Measurements from ENCODE around the gene IL31RA. TPM values are rescaled to one million over a fixed set of nuclear protein-coding genes. Genes with fewer than 3 reads are reported as not detected.

The IL31RA gene
- total and polyA plus RNA-seq, 7 experiments from 2014 or later = 0.39 to 1.5 TPM; not detected in 5

DNA sequence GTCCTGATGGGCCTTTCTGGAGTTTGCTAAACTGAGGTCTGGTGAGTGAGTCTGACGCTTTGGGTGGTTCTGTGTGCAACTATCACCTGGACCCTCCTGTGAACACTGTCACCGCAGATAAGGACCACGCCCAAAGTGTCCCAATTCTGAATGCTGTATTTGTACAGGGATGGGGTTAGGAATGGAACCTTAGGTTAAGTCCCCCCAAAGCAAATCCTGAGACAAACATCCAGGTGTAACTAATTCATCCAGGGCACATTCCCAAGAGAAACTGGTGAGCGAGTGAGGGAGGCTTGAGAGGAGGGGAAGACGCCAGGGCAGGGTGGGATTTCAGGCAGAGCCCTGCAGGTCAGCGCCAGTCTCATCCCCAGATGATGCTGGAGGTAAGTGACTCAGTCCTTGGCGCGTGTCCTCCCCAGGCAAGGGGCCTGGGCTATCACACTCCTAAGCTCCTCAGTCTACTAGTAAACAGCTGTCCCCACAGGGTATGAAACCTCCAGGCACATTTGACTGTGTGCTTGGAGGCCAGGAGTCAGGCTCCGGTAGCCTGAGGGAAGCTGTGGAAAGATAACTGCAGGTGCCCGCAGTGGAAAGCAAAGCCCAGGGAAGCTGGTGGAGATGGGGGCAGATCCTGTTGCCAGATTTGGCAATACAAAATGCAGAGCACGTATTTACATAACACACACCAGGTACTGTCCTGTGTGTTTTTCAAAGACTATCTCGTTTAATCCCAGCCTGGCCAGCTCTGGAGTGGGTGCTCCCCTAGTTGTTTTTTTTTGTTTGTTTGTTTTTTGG lies 76.9 kb downstream of the IL31RA start:
- Histone ChIP-seq H3K27ac (ENCODE audit: low read depth, low read length) (no peak overlapping the region), H3K9me3 (ENCODE audit: control insufficient read depth in 2 of 3, low read length in 3 of 3) (no peaks in the 10 kb centered on the region), H3K4me3 (ENCODE audit: low read length) (no peak overlapping the region), H3K36me3 (ENCODE audit: control insufficient read depth in 2 of 3, insufficient read depth in 3 of 3, low read length in 3 of 3) (no peaks in the 10 kb centered on the region), H3K27me3 (ENCODE audit: control insufficient read depth in 2 of 2, insufficient read depth in 2 of 2, low read length in 2 of 2) (no peaks in the 10 kb centered on the region), H3K4me1 (ENCODE audit: control insufficient read depth in 2 of 2, insufficient read depth in 2 of 2, low read length in 2 of 2) (peaks cover 7 to 9% of the 10 kb centered on the region in 2 donors)
- H3K36me3 Mint-ChIP-seq = no peaks in the 10 kb centered on the region
- POLR2A ChIA-PET = interaction anchor here (0.5 kb wide), 1 partner anchor 971 kb away, joined by 3 read pairs; no protein-coding TSS in a partner anchor
- DNase-seq (no peak), ATAC-seq (no peak)
- no peak overlapping the region for H3K4me3 Mint-ChIP-seq
- H3K27ac Mint-ChIP-seq = no peak overlapping the region
- H3K9me3 Mint-ChIP-seq = peaks cover 0 to 6% (median 0%) of the 10 kb centered on the region in 11 donors
- intact Hi-C loops (cut with micrococcal nuclease) = no loop called here
- CTCF ChIA-PET = no interaction called here
- H3K27me3 Mint-ChIP-seq = no peaks in the 10 kb centered on the region
- H3K4me1 Mint-ChIP-seq = peaks cover 9 to 16% (median 10%) of the 10 kb centered on the region in 7 donors

GRCh38 chr5:55929020-55929799 lies 78.1 kb downstream of the IL31RA start:
- H3K9me3 Mint-ChIP-seq = peaks cover 0 to 4% (median 0%) of the 10 kb centered on the region in 11 donors
- Histone ChIP-seq H3K9me3 (ENCODE audit: control insufficient read depth in 2 of 3, low read length in 3 of 3) (no peaks in the 10 kb centered on the region), H3K4me1 (ENCODE audit: control insufficient read depth in 2 of 2, insufficient read depth in 2 of 2, low read length in 2 of 2) (no peaks in the 10 kb centered on the region), H3K4me3 (ENCODE audit: low read length) (no peak overlapping the region), H3K36me3 (ENCODE audit: control insufficient read depth in 2 of 3, insufficient read depth in 3 of 3, low read length in 3 of 3) (no peaks in the 10 kb centered on the region), H3K27me3 (ENCODE audit: control insufficient read depth in 2 of 2, insufficient read depth in 2 of 2, low read length in 2 of 2) (no peaks in the 10 kb centered on the region), H3K27ac (ENCODE audit: low read depth, low read length) (no peak overlapping the region)
- H3K27ac Mint-ChIP-seq = no peak overlapping the region
- peaks cover 0 to 2% (median 0%) of the 10 kb centered on the region in 5 donors for H3K36me3 Mint-ChIP-seq
- no peaks in the 10 kb centered on the region for H3K27me3 Mint-ChIP-seq
- CTCF ChIA-PET = no interaction called here
- DNase-seq (no peak), ATAC-seq (no peak)
- H3K4me3 Mint-ChIP-seq = no peak overlapping the region
- intact Hi-C loops (cut with micrococcal nuclease) = no loop called here
- POLR2A ChIA-PET = no interaction called here
- peaks cover 0 to 6% (median 0%) of the 10 kb centered on the region in 7 donors for H3K4me1 Mint-ChIP-seq

DNA sequence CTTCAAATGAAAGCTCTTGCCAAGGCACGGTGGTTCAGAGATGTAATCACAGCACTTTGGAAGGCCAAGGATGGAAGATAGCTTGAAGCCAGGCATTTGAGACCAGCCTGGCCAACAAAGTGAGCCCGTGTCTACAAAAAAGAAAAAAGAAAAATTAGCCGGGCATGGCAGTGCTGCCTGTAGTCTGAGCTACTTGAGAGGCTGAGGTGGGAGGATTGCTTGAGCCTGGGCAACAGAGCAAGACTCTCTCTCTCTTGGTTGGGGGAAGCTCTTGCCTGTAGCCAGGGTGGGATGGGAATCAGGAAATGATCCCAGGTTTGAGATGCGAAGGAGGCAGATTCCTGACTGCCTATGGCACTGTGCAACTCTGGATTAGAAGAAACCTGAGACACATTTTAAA lies 81.5 kb downstream of the IL31RA start:
- Histone ChIP-seq H3K4me1 (ENCODE audit: control insufficient read depth in 2 of 2, insufficient read depth in 2 of 2, low read length in 2 of 2) (no peaks in the 10 kb centered on the region), H3K36me3 (ENCODE audit: control insufficient read depth in 2 of 3, insufficient read depth in 3 of 3, low read length in 3 of 3) (no peaks in the 10 kb centered on the region), H3K27ac (ENCODE audit: low read depth, low read length) (no peak overlapping the region), H3K27me3 (ENCODE audit: control insufficient read depth in 2 of 2, insufficient read depth in 2 of 2, low read length in 2 of 2) (no peaks in the 10 kb centered on the region), H3K9me3 (ENCODE audit: control insufficient read depth in 2 of 3, low read length in 3 of 3) (no peaks in the 10 kb centered on the region), H3K4me3 (ENCODE audit: low read length) (no peak overlapping the region)
- H3K27ac Mint-ChIP-seq = peak overlapping the region in 5 of 9 donors; percentile 50 to 77 (median 64)
- H3K27me3 Mint-ChIP-seq = no peaks in the 10 kb centered on the region
- ChIA-PET CTCF (interaction anchor here (0.5 to 1.1 kb wide), 4 partner anchors 30 to 1566 kb away, joined by 3 to 6 read pairs (median 4); no protein-coding TSS in a partner anchor), POLR2A (interaction anchor here (1.5 kb wide), 1 partner anchor 9 kb away, joined by 4 read pairs; no protein-coding TSS in a partner anchor)
- H3K36me3 Mint-ChIP-seq = peaks cover 0 to 5% (median 1%) of the 10 kb centered on the region in 5 donors
- peaks cover 0 to 4% (median 0%) of the 10 kb centered on the region in 11 donors for H3K9me3 Mint-ChIP-seq
- peaks cover 0 to 18% (median 11%) of the 10 kb centered on the region in 7 donors for H3K4me1 Mint-ChIP-seq
- H3K4me3 Mint-ChIP-seq = no peak overlapping the region
- ATAC-seq = no peak
- intact Hi-C loops (cut with micrococcal nuclease) = loop anchor here (10.0 kb wide), 2 partner anchors 542 to 608 kb away; no protein-coding TSS in a partner anchor
- DNase-seq = no peak

DNA sequence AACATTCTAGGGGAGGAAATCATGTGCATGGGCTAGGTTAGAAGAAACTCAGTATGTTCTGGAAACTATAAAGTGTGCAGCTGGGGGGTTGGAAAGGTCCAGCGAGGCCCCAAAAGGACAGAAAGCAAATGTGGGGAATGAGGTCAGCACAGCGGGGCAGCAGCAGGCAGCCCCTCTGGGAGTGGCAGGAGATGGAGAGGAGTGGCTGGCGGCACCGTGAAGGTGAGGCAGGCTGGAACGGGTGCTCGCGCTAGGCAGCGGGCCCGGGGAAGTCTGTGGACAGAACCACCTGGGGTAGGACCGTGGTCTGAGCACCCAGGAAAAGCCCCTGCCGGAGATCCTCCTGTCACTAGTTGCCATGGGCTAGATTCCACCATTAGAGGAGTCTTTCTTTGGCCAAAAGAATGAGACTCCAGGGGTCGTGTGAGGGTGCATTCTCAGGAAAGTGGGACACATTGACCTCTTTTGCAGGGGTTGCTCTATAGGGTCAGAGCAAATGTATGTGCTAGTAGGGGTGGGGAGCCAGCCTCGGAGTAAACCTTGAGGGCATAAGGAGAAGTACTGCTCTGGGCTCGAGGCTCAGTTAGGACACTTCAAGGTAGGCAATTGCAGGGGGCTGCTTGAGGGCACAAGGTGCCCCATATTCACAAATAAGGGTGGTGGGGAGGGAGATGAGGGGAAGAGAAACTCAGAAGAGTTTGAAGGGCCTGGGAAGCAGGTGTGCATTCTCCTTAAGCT lies 82.4 kb downstream of the IL31RA start:
- Histone ChIP-seq H3K4me3 (ENCODE audit: low read length) (no peak overlapping the region), H3K36me3 (ENCODE audit: control insufficient read depth in 2 of 3, insufficient read depth in 3 of 3, low read length in 3 of 3) (no peaks in the 10 kb centered on the region), H3K4me1 (ENCODE audit: control insufficient read depth in 2 of 2, insufficient read depth in 2 of 2, low read length in 2 of 2) (no peaks in the 10 kb centered on the region), H3K27me3 (ENCODE audit: control insufficient read depth in 2 of 2, insufficient read depth in 2 of 2, low read length in 2 of 2) (no peaks in the 10 kb centered on the region), H3K27ac (ENCODE audit: low read depth, low read length) (no peak overlapping the region), H3K9me3 (ENCODE audit: control insufficient read depth in 2 of 3, low read length in 3 of 3) (no peaks in the 10 kb centered on the region)
- peak overlapping the region in 8 of 9 donors; percentile 28 to 77 (median 66) for H3K27ac Mint-ChIP-seq
- peaks cover 0 to 4% (median 0%) of the 10 kb centered on the region in 11 donors for H3K9me3 Mint-ChIP-seq
- peaks cover 0 to 25% (median 17%) of the 10 kb centered on the region in 7 donors for H3K4me1 Mint-ChIP-seq
- ChIA-PET CTCF (interaction anchor here (1.1 to 1.4 kb wide), 3 partner anchors 37 to 336 kb away, joined by 3 to 4 read pairs (median 3); no protein-coding TSS in a partner anchor), POLR2A (no interaction called here)
- H3K27me3 Mint-ChIP-seq = no peaks in the 10 kb centered on the region
- H3K4me3 Mint-ChIP-seq = peak overlapping the region in 2 of 10 donors; percentile 47 to 48
- H3K36me3 Mint-ChIP-seq = peaks cover 0 to 10% (median 6%) of the 10 kb centered on the region in 5 donors
- no peak for ATAC-seq
- no peak for DNase-seq
- intact Hi-C loops (cut with micrococcal nuclease) = loop anchor here (10.0 kb wide), 2 partner anchors 541 to 609 kb away; no protein-coding TSS in a partner anchor

DNA sequence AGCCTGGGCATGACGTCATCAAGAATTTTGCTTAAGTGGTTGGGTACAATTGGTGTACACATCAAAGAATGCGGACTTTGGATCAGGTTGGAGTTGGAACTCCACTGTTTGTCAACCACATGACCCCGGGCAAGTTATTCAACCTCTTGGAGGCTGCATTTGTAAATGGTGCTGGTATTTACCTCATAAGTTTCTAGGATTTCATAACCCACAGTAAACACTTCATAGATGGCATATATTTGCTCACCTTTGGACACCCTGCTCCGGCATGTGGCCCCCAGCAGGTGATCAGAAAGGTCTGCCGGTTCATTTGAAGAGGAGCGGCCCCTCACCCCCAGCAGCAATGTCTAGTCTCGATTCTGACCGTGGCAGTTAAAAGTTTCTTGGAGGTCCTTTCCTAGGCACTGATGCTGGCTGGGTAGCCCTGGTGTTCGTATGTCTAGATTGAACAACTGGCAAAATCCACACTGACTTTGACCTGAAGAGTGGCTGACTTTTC lies 83.0 kb downstream of the IL31RA start:
- CTCF ChIA-PET = interaction anchor here (1.2 to 4.4 kb wide), 3 partner anchors 37 to 335 kb away, joined by 3 to 56 read pairs (median 4); no protein-coding TSS in a partner anchor
- intact Hi-C loops (cut with micrococcal nuclease) = loop anchor here (10.0 kb wide), 2 partner anchors 541 to 609 kb away; no protein-coding TSS in a partner anchor

More for the DNA sequence above, 83.0 kb downstream of the IL31RA start:
- no peaks in the 10 kb centered on the region for H3K27me3 Mint-ChIP-seq
- no peak overlapping the region for H3K4me3 ChIP-seq (ENCODE audit: low read length)
- DNase-seq (peak in 1 of 9 donors; percentile 20), ATAC-seq (no peak)
- no peak overlapping the region for H3K27ac ChIP-seq (ENCODE audit: low read depth, low read length)
- no peaks in the 10 kb centered on the region for H3K9me3 ChIP-seq (ENCODE audit: control insufficient read depth in 2 of 3, low read length in 3 of 3)
- no peaks in the 10 kb centered on the region for H3K27me3 ChIP-seq (ENCODE audit: control insufficient read depth in 2 of 2, insufficient read depth in 2 of 2, low read length in 2 of 2)
- peak overlapping the region in 1 of 10 donors; percentile 47 for H3K4me3 Mint-ChIP-seq
- peak overlapping the region in 5 of 9 donors; percentile 33 to 76 (median 64) for H3K27ac Mint-ChIP-seq
- no peaks in the 10 kb centered on the region for H3K4me1 ChIP-seq (ENCODE audit: control insufficient read depth in 2 of 2, insufficient read depth in 2 of 2, low read length in 2 of 2)
- H3K4me1 Mint-ChIP-seq = peaks cover 0 to 25% (median 17%) of the 10 kb centered on the region in 7 donors
- H3K9me3 Mint-ChIP-seq = peaks cover 0 to 4% (median 0%) of the 10 kb centered on the region in 11 donors
- POLR2A ChIA-PET = no interaction called here
- H3K36me3 Mint-ChIP-seq = peaks cover 0 to 14% (median 9%) of the 10 kb centered on the region in 5 donors
- H3K36me3 ChIP-seq (ENCODE audit: control insufficient read depth in 2 of 3, insufficient read depth in 3 of 3, low read length in 3 of 3) = peaks cover 0 to 5% (median 0%) of the 10 kb centered on the region in 3 experiments

Measured in naive thymus-derived CD4-positive, alpha-beta T cell (primary cell).